ENCODE data around the gene SLC13A5.
"Not testable (repeated sequence)": the region's sequence is repeated elsewhere in the genome, so short reads cannot be mapped to it uniquely, and the experiment has no call there.

The SLC13A5 gene

DNA sequence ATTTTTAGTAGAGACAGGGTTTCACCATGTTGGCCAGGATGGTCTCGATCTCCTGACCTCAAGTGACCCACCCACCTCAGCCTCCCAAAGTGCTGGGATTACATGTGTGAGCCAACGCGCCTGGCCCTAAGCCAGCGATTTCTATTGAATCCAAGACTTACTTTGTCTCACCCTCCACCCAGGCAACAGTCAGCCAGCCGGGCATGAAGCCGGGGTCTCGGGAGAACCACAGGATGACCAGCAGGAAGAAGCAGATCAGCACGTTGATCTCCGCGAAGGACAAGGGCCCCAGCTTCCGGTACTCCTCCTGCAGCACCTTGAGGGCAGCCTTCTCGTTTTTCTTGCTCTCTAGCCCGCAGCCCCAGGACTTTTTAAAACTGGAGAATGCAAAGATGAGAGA lies 17.6 kb downstream of the SLC13A5 start:
- H3K4me3 ChIP-seq, result no peak overlapping the region
- no peak for TF ChIP-seq Cebpa-rat (IDR thresholded peaks at IDR 0.05)
- no peak overlapping the region for H3K9ac ChIP-seq
- H3K27me3 ChIP-seq, result no peaks in the 10 kb centered on the region; a peak in 1 of 22 replicates
- H3K36me3 ChIP-seq, result no peaks in the 10 kb centered on the region
- no peak overlapping the region for H3K27ac ChIP-seq
- H3K4me1 ChIP-seq, result no peaks in the 10 kb centered on the region
- H3K9me3 ChIP-seq (replicated peaks in 1 of 11), result no peaks in the 10 kb centered on the region
- no peak overlapping the region for H3K4me2 ChIP-seq
- no peaks in the 10 kb centered on the region; a peak in 1 of 22 replicates for H4K20me1 ChIP-seq

DNA sequence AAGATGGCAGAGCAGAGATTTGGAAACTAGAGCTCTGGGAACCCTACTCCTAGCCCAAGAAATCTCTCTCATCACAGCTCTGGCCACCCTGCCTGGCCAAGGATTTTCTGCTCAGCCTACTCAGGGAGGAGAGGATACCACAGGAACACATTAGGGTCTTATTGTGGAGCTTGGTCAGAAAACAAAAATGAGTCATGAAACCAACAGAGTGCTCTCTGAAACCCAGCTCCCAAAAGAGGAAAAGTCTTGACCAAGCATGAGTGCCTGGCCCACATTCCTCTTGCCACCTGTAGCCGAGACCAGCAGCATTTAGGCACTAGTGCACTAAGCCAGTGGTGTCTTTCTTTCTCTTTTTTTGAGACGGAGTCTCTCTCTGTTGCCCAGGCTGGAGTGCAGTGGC lies 18.1 kb downstream of the SLC13A5 start:
- Histone ChIP-seq H3K27ac (no peak overlapping the region), H3K4me2 (no peak overlapping the region), H3K27me3 (no peaks in the 10 kb centered on the region; a peak in 1 of 22 replicates), H3K4me3 (no peak overlapping the region), H3K4me1 (no peaks in the 10 kb centered on the region), H3K36me3 (no peaks in the 10 kb centered on the region), H4K20me1 (no peaks in the 10 kb centered on the region; a peak in 1 of 22 replicates), H3K9me3 (replicated peaks in 1 of 11) (no peaks in the 10 kb centered on the region), H3K9ac (no peak overlapping the region)
- no peak for TF ChIP-seq Cebpa-rat (IDR thresholded peaks at IDR 0.05)

DNA sequence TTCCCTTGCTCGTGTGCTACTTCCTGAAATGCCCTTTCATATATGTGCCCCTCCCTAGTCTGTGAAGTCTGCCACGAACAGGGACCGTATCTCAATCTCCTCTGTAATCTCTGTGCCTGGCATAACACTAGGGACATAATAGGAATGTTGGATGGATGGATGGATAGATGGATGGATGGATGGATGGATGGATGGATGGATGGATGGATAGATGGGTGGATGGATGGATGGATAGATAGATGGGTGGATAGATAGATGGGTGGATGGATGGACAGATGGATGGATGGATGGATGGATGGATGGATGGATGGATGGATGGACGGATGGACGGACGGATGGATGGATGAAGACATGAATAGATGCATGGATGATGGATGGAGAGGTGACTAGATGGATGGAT lies 21.2 kb downstream of the SLC13A5 start:
- not testable (repeated sequence) for H3K4me2 ChIP-seq; H3K27me3 ChIP-seq; H3K4me3 ChIP-seq; H3K9me3 ChIP-seq (replicated peaks in 1 of 11); H3K27ac ChIP-seq; H3K36me3 ChIP-seq; H4K20me1 ChIP-seq; H3K4me1 ChIP-seq; H3K9ac ChIP-seq

- Histone ChIP-seq H3K9ac (no peak overlapping the region), H3K27ac (no peak overlapping the region), H3K9me3 (replicated peaks in 1 of 11) (no peaks in the 10 kb centered on the region), H3K4me1 (no peaks in the 10 kb centered on the region), H3K4me2 (no peak overlapping the region), H4K20me1 (no peaks in the 10 kb centered on the region; a peak in 2 of 22 replicates), H3K4me3 (no peak overlapping the region), H3K36me3 (no peaks in the 10 kb centered on the region), H3K27me3 (peaks cover 0 to under 1% (median 0%) of the 10 kb centered on the region in 11 experiments; a peak in 2 of 22 replicates)
- no peak for TF ChIP-seq Cebpa-rat (IDR thresholded peaks at IDR 0.05)
These were observed 21.6 kb downstream of the SLC13A5 start for GRCh38 chr17:6691546-6691945.

DNA sequence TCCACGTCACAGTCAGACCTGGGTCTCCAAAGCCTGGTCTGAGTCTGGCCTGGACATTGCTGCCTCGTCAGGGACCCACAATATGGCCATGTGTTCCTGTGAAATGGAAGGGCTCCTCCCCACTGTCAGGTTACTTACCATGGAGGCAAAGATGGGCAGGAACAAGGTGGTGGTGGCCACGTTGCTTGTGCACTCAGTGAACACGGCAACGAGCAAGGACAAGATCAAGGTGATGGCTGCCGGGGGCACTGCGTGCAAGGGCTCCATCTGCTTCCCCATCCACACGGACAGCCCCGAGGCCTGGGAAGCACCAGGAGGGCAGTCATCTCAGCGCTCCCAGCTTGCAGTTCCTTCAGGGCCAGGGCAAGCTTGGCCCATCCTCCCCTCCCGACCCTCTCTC lies 22.5 kb downstream of the SLC13A5 start:
- H3K9ac ChIP-seq, result no peak overlapping the region
- TF ChIP-seq Cebpa-rat (IDR thresholded peaks at IDR 0.05), result no peak

GRCh38 chr17:6688944-6689343 lies 24.2 kb downstream of the SLC13A5 start:
- H3K27ac ChIP-seq, result no peak overlapping the region
- H3K36me3 ChIP-seq, result no peaks in the 10 kb centered on the region
- no peak overlapping the region for H3K9ac ChIP-seq
- no peaks in the 10 kb centered on the region for H3K9me3 ChIP-seq (replicated peaks in 1 of 11)
- no peaks in the 10 kb centered on the region; a peak in 1 of 22 replicates for H4K20me1 ChIP-seq
- peaks cover 0 to 5% (median 0%) of the 10 kb centered on the region in 11 experiments; a peak in 2 of 22 replicates for H3K27me3 ChIP-seq
- H3K4me1 ChIP-seq, result no peaks in the 10 kb centered on the region
- no peak overlapping the region for H3K4me2 ChIP-seq
- no peak overlapping the region for H3K4me3 ChIP-seq
- no peak for TF ChIP-seq Cebpa-rat (IDR thresholded peaks at IDR 0.05)

More for the DNA sequence above, 22.5 kb downstream of the SLC13A5 start:
- no peak overlapping the region for H3K4me3 ChIP-seq
- H3K36me3 ChIP-seq, result no peaks in the 10 kb centered on the region
- peaks cover 0 to 3% (median 0%) of the 10 kb centered on the region in 11 experiments; a peak in 2 of 22 replicates for H3K27me3 ChIP-seq
- no peaks in the 10 kb centered on the region; a peak in 1 of 22 replicates for H4K20me1 ChIP-seq
- no peaks in the 10 kb centered on the region for H3K4me1 ChIP-seq
- no peaks in the 10 kb centered on the region for H3K9me3 ChIP-seq (replicated peaks in 1 of 11)
- no peak overlapping the region for H3K27ac ChIP-seq
- H3K4me2 ChIP-seq, result no peak overlapping the region

- TF ChIP-seq Cebpa-rat (IDR thresholded peaks at IDR 0.05), result no peak
- H4K20me1 ChIP-seq, result no peaks in the 10 kb centered on the region; a peak in 1 of 22 replicates
- peaks cover 0 to 8% (median 0%) of the 10 kb centered on the region in 10 experiments; a peak in 8 of 20 replicates for H3K4me1 ChIP-seq
- H3K4me2 ChIP-seq, result no peak overlapping the region
- H3K9me3 ChIP-seq (replicated peaks in 1 of 11), result 0 out of 22 replicates have a peak, but pooled peaks cover 0 to 9% (median 0%) of the 10 kb centered on the region in 11 experiments
- no peak overlapping the region for H3K4me3 ChIP-seq
- H3K27me3 ChIP-seq, result peaks cover 0 to 19% (median 0%) of the 10 kb centered on the region in 11 experiments; a peak in 9 of 22 replicates
- H3K36me3 ChIP-seq, result no peaks in the 10 kb centered on the region
- no peak overlapping the region for H3K9ac ChIP-seq
- H3K27ac ChIP-seq, result no peak overlapping the region
These were observed 27.1 kb downstream of the SLC13A5 start for GRCh38 chr17:6686026-6686425.

- Histone ChIP-seq H3K4me1 (peaks cover 0 to 17% (median 6%) of the 10 kb centered on the region in 10 experiments; a peak in 14 of 20 replicates), H4K20me1 (no peaks in the 10 kb centered on the region; a peak in 1 of 22 replicates), H3K4me2 (no peak overlapping the region), H3K27me3 (peaks cover 0 to 28% (median 4%) of the 10 kb centered on the region in 11 experiments; a peak in 11 of 22 replicates), H3K4me3 (no peak overlapping the region), H3K9me3 (replicated peaks in 1 of 11) (0 out of 22 replicates have a peak, but pooled peaks cover 0 to 9% (median 0%) of the 10 kb centered on the region in 11 experiments), H3K36me3 (no peaks in the 10 kb centered on the region), H3K27ac (no peak overlapping the region), H3K9ac (no peak overlapping the region)
- no peak for TF ChIP-seq Cebpa-rat (IDR thresholded peaks at IDR 0.05)
These were observed 28.0 kb downstream of the SLC13A5 start for GRCh38 chr17:6684881-6685767.

DNA sequence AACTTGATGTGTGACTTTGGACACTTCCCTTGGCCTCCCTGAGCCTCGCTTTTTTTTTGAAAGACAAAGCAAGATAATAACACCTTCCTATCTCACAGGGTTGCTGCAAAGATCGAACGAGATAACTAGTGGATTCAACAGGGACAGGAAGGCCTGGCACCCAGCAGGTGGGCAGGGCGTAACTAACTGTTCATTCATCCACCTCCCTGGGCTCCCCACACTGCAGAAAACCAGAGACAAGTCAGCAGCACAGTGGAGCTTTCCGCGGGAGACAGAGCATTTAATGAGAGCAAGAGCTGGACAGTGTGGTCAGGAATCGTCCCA lies 28.7 kb downstream of the SLC13A5 start:
- H3K4me3 ChIP-seq, result no peak overlapping the region
- H3K4me2 ChIP-seq, result no peak overlapping the region
- no peaks in the 10 kb centered on the region for H3K36me3 ChIP-seq
- no peak overlapping the region for H3K27ac ChIP-seq
- peaks cover 1 to 35% (median 11%) of the 10 kb centered on the region in 11 experiments; a peak in 20 of 22 replicates for H3K27me3 ChIP-seq
- no peak overlapping the region for H3K9ac ChIP-seq
- H4K20me1 ChIP-seq, result no peaks in the 10 kb centered on the region; a peak in 1 of 22 replicates
- H3K4me1 ChIP-seq, result peaks cover 0 to 24% (median 11%) of the 10 kb centered on the region in 10 experiments; a peak in 14 of 20 replicates
- no peak for TF ChIP-seq Cebpa-rat (IDR thresholded peaks at IDR 0.05)
- 0 out of 22 replicates have a peak, but pooled peaks cover 0 to 9% (median 0%) of the 10 kb centered on the region in 11 experiments for H3K9me3 ChIP-seq (replicated peaks in 1 of 11)
